Measurements from ENCODE around the gene TMEM115.

The TMEM115 gene

DNA sequence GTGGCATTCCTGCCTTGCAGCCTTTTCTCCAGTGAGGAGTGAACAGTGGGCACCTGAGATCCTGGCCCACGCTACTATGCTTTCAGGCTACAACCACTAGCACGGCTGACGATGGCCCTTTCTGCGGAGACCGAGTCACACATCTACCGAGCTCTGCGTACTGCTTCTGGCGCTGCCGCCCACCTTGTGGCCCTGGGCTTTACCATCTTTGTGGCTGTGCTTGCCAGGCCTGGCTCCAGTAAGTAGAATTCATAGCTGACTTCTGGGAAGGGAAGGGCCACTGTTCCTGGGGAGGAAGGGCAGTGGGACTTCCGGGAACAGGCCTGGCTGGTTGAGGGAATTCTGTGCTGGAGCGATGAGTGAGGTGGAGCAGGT is 8.0 kb downstream of the TMEM115 start:
- no peak for DNase-seq

- peak; percentile 88 to 95 for DNase-seq
Measured at GRCh38 chr3:50350527-50351322, 8.6 kb downstream of the TMEM115 start, which contains the start of the genes CYB561D2 and NPRL2. Gene CYB561D2, plus strand, starts transcription at chr3:50350862. Its CDS starts 572 bp downstream, at chr3:50351434. Gene NPRL2, minus strand, starts transcription at chr3:50350775. Its CDS starts 123 bp downstream, at chr3:50350652.

DNA sequence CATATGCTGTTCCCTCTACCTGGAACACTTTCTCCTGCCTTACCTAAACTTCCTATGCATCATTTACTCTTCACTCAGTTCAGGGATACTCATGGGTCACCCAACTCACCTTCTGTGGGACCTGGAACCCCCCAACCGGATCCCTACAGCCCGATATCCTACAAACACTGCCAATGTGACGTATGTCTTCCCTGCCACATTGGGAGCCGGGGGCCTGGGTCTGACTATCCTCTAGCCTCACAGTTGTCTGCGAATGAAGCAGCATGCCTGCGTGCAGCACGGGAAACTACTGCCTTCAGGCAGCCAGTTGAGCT is 9.2 kb downstream of the TMEM115 start:
- DNase-seq: no peak

DNA sequence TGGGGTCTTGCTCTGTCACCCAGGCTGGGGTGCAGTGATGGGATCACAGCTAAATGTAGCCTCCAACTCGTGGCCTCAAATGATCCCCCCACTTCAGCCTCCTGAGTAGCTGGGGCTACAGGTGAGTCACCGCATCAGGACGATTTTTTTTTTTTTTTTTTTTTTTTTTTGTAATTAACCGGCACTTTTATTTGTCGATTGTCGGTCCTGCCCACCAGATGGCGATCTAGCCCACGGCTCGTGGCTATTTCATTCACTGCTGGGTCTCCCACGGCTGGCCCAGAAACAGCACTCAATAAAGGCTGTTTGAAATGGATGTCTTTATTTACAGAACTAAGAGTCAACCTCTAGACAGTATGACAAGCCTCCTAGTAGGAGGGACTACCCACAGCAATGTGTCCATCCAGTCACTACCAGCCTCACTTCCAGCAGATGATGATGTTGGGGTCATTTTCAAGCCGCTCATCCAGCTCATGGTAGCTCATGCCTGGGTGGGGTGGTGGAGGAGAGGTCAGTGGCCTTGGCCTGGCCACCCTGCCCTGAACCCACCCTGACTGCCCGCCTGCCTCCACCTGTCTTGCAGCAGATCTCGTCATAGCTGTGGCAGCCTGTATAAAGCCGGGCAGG is 12.0 kb downstream of the TMEM115 start:
- peak; percentile 58 to 81 for DNase-seq

DNA sequence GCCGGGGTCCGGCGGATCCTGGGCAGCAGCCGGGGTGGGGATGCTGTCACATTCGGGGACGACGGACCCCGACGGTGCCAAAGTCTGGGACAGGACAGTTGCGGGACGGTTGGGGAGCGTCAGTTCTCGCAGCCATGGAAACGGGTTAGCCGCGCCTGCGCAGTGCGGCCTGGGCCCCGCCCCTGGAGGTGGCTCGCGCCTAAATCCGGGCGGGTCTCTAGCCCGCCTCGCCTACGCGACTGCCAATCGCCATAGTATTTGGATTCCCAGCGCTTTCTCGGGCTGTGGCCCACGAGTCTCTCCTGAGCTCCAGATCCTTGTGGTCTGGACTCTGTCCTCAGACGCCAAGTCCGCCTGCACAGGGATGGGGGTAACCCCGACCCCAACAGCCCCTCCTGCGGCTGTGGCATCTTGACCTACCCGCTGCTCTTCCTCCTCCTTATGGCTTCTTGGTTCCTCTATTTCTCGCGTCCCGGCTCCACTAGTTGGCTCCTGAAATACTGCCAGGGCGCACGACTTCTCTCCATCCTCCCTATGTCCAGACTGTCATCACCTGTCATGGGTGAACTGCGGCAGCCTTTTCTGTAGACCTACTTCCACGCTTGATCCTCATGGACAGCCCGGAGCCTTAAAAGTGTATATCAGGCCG is 13.6 kb downstream of the TMEM115 start, which contains the start of gene ZMYND10:
Gene ZMYND10 (minus strand): TSS at position 147 of the 649 bp plus-strand sequence. CDS start 153 bp downstream, outside the sequence.
- DNase-seq: peak; percentile 9 to 79

GRCh38 chr3:50345008-50345407 is 14.3 kb downstream of the TMEM115 start:
- no peak for DNase-seq

DNA sequence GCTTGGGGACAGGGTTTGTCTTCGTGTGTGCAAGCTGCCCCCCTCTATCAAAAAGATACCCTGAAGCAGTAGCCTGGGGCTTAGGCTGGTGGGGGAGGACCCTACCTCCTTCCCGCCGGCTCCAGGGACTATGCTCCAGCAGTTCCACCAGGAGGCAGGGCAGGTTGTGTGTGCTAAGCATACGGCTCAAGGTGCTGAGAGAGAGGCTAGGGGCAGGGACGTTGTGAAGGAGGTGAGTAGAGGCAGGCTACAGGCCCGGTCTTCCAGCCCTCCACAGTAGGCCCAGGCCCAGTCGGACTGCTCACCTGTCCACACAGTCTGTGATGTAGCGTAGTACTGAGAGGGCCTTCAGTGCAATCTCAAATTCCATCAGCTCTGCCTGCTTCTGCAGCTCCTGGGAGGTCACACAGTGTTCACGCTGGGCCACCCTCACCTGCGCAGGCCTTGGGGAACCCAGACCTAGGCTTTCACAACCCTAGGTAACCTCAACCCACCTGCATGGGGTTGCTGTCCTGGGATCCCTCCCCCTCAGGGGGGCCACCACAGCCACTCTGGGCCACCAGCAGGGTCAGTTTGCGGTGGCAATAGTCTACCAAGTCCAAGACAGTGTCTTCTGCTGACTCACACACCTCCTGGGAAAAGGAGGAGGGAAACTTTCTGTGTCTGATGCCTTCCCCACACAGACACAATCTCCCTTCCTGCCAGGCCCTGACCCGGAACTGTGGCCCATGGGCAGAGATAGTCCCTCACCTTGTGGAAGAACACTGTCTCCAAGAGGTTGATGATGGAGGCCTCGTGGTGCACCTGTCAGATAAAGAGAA is 16.3 kb downstream of the TMEM115 start:
- no peak for DNase-seq

- DNase-seq: no peak
Measured at GRCh38 chr3:50341996-50342650, 17.2 kb downstream of the TMEM115 start.

DNA sequence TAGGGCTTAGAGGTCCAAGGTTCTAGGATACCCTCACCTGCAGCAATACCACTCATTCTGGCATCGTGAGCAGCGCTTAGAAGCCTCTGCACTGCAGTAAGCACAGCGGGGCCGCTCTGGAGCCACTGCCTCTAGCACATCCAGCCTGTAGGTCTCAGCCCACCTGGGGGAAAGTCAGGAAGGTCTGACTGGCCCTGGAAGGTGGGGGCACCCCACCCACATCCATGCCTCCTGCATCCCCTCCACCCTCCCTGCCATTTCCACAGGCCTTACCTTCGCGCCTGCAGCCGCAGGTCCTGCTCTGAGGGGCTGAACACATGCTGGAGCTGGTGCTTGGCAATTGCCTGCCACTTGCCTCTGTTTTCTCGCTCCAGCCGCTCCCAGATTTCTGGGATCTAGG is 17.8 kb downstream of the TMEM115 start:
- no peak for DNase-seq

- no peak for DNase-seq
Measured at GRCh38 chr3:50340448-50341329, 18.6 kb downstream of the TMEM115 start, which contains the start of gene RASSF1. Gene RASSF1, minus strand, starts transcription at chr3:50340836. Its CDS starts 31 bp downstream, at chr3:50340805.

GRCh38 chr3:50340147-50340447 is 19.2 kb downstream of the TMEM115 start:
- no peak for DNase-seq

GRCh38 chr3:50339485-50340146 is 19.7 kb downstream of the TMEM115 start:
- no peak for DNase-seq

DNA sequence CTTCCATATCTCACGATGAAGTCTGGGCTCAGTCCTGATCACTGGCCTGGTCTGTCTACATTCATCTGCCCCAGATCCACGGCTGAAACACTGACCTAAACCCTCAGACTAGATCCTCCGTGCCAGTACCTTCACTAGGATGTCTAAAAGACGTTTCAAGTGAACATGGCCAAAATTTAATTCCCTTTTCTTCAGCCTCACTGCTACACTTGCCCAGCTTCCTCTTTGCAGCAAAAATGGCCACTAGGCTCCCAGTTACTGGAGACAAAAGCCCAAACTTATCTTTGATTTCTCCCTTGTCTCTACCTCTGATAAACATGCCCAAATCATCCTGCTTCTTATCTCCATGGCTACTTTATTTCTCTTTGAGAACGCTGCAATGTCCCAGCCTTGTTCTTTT is 20.4 kb downstream of the TMEM115 start:
- no peak for DNase-seq

DNA sequence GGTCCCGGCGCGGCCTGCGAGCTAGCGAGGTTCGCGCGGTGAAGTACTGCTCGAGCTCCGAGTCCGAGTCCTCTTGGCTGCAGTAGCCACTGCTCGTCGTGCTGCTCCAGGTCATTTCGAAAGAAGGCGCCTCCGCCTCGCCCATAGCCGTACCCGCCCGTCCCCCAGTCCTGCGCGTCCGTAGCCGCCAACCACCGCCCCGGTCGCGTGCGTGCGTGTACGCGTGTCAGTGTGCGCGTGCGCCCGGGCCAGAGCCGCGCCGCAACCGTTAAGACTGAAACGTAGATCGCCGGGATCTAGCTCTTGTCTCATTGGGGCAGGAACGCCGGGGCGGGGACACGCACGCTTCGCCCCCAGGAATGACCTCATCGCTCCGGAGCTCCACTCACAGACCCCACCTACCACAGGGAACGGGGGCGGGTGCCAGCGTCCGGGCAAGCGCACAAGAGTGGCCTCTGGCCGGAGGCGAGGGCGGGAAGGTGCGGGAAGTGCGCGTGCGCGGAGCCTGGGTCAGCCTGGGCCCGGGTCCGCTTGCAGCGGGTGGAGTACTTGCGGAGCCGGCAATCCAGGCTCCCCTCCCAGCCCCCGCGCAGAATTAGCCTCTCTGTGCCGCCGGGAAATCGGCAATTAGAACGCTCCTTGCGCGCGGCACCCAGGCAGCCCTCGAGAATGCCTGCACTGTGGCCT is 22.0 kb downstream of the TMEM115 start:
- peak; percentile 97 to 99 for DNase-seq

GRCh38 chr3:50336452-50337174 is 22.7 kb downstream of the TMEM115 start:
- peak in 1 of 2 experiments; percentile 44 for DNase-seq

DNA sequence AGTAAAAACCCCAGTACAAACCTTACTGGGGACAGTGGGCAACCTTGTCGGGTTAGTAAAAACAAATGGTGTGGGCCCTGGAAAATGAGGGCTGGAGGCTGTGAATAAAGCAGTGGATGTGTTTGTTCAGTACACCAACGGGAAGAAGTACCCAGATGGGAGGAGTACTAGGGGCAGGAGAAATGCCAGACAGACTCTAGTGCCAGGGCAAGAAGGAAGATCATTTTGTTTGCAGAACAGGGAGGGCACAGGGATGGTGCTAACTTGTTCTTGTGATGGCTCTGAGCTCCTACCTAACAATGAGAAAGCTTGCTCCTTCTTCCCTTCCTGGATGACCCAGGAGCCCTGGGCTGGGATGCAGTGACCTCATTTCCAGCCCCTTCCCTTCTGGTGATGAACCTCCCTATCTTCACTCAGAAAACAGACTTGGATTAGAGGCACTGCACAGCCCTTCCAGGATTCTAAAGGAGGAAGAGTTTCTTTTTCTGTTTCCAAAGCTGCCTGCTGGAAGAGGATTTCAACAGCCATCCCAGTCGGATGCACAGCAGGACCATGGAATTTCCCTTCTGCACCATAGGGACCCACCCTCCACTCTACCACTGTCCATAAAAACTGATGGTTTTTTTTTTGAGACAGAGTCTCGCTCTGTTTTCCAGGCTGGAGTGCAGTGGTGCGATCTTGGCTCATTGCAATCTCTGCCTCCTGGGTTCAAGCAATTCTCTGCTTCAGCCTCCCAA is 24.8 kb downstream of the TMEM115 start:
- no peak for DNase-seq

- DNase-seq: no peak
Measured at GRCh38 chr3:50333744-50334328, 25.5 kb downstream of the TMEM115 start.

DNA sequence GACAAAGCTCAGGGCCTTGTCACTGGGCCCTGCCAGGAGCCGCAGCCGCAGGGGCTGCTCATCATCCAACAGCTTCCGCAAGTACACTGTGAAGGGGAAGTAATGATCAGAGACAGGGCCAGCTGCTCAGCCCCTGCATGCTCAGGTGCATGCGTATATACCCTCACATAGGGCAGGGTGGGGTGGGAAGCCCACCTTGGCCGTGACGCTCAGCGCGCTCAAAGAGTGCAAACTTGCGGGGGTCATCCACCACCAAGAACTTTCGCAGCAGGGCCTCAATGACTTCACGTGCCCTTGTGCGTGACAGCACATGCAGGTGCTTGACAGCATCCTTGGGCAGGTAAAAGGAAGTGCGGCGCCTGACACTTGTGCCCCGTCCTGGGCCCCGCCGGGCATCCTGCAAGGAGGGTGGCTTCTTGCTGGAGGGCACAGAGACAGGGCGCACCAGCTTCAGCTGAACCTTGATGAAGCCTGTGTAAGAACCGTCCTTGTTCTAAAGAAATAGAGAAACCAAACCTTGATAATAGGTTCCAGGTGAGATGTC is 27.9 kb downstream of the TMEM115 start:
- no peak for DNase-seq
